ENCODE measurements around the gene CSRP3. TPM values are rescaled to one million over a fixed set of nuclear protein-coding genes. Genes with fewer than 3 reads are reported as not detected.

CSRP3 gene
- total RNA-seq, 2 experiments from 2014 or later = not detected

DNA sequence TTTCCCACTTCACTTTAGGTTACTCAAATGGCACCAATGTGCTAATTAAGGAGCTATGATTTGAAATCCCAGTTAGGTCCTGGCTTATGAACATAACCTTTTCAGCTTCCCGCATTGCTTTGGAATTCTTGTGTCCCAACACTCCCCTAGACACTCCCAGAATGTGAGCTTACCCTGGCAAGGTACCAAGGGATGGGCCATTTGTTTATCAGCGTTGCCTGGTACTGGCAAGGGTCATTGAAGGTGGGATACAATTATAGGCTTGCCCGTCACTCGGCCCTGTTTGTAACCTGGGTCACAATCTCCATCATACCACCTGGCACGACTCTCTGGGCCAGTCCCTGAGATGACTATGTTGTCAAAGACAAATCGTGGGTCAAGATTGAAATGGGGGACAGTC is 5.4 kb downstream of the CSRP3 start:
- no peak overlapping the region for H3K4me3 Mint-ChIP-seq
- no peaks in the 10 kb centered on the region for H3K4me1 Mint-ChIP-seq (ENCODE audit: low read depth)
- intact Hi-C loops (cut with DNase I, micrococcal nuclease) = no loop called here
- Histone ChIP-seq H3K36me3 (ENCODE audit: insufficient read depth, low read length) (no peaks in the 10 kb centered on the region), H3K27me3 (ENCODE audit: control insufficient read depth in 1 of 2, insufficient read depth in 2 of 2, low read length in 2 of 2) (no peaks in the 10 kb centered on the region), H3K27ac (ENCODE audit: low read depth in 1 of 2, low read length in 2 of 2) (no peak overlapping the region), H3K4me3 (ENCODE audit: low read length) (no peak overlapping the region), H3K9me3 (ENCODE audit: control insufficient read depth in 1 of 2, insufficient read depth in 1 of 2, low read length in 2 of 2) (no peaks in the 10 kb centered on the region), H3K4me1 (ENCODE audit: insufficient read depth, low read length) (no peaks in the 10 kb centered on the region)
- POLR2A ChIA-PET = no interaction called here
- no peaks in the 10 kb centered on the region for H3K36me3 Mint-ChIP-seq (ENCODE audit: low read depth)
- peaks cover 23% of the 10 kb centered on the region for H3K27me3 Mint-ChIP-seq
- TF ChIP-seq, protein P1, sequence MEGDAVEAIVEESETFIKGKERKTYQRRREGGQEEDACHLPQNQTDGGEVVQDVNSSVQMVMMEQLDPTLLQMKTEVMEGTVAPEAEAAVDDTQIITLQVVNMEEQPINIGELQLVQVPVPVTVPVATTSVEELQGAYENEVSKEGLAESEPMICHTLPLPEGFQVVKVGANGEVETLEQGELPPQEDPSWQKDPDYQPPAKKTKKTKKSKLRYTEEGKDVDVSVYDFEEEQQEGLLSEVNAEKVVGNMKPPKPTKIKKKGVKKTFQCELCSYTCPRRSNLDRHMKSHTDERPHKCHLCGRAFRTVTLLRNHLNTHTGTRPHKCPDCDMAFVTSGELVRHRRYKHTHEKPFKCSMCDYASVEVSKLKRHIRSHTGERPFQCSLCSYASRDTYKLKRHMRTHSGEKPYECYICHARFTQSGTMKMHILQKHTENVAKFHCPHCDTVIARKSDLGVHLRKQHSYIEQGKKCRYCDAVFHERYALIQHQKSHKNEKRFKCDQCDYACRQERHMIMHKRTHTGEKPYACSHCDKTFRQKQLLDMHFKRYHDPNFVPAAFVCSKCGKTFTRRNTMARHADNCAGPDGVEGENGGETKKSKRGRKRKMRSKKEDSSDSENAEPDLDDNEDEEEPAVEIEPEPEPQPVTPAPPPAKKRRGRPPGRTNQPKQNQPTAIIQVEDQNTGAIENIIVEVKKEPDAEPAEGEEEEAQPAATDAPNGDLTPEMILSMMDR (IDR thresholded peaks at IDR 0.05) = no peak
- no peak for DNase-seq
- H3K27ac Mint-ChIP-seq = no peak overlapping the region
- no peaks in the 10 kb centered on the region for H3K9me3 Mint-ChIP-seq
- CTCF ChIA-PET = no interaction called here
- ATAC-seq (ENCODE audit: poor library complexity) = no peak

DNA sequence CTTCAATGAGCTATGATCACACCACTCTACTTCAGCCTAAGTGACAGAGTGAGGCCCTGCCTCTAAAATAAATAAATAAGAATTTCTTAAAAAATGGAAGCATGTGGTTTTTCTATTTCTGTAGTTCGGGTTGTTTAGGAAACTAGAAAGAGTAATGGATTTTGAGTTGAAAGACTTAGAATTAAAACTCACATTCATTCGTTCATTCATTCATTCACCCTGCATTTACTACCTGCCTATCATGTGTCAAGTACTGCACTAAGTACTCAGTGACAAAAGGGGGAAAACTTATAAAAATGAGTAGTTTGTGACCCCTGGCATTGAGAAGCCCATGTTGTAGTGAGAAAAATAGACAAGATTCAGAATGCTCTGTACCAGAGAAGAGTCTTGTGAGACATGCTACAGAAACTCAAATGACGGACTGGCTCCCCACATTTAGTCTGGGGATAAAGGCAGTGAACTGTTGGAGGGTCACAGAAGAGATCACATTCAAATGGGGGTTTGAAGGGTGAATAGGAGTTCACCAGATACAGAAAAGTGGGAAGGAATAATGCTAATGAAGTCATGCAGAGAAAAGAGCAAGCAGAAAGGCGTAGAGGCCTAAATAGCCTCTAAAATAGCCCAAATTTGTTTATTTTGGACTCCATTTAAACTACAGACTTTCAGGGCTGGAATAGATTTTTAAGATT is 7.0 kb downstream of the CSRP3 start:
- Histone ChIP-seq H3K27me3 (ENCODE audit: control insufficient read depth in 1 of 2, insufficient read depth in 2 of 2, low read length in 2 of 2) (no peaks in the 10 kb centered on the region), H3K4me1 (ENCODE audit: insufficient read depth, low read length) (no peaks in the 10 kb centered on the region), H3K4me3 (ENCODE audit: low read length) (no peak overlapping the region), H3K36me3 (ENCODE audit: insufficient read depth, low read length) (no peaks in the 10 kb centered on the region), H3K9me3 (ENCODE audit: control insufficient read depth in 1 of 2, insufficient read depth in 1 of 2, low read length in 2 of 2) (no peaks in the 10 kb centered on the region), H3K27ac (ENCODE audit: low read depth in 1 of 2, low read length in 2 of 2) (no peak overlapping the region)
- ATAC-seq (ENCODE audit: poor library complexity) = no peak
- TF ChIP-seq, protein P1 (IDR thresholded peaks at IDR 0.05) = no peak
- H3K27me3 Mint-ChIP-seq = peaks cover 10% of the 10 kb centered on the region
- no peaks in the 10 kb centered on the region for H3K36me3 Mint-ChIP-seq (ENCODE audit: low read depth)
- no peak overlapping the region for H3K27ac Mint-ChIP-seq
- POLR2A ChIA-PET = no interaction called here
- H3K4me1 Mint-ChIP-seq (ENCODE audit: low read depth) = no peaks in the 10 kb centered on the region
- H3K4me3 Mint-ChIP-seq = no peak overlapping the region
- DNase-seq = no peak
- CTCF ChIA-PET = no interaction called here
- H3K9me3 Mint-ChIP-seq = no peaks in the 10 kb centered on the region
- intact Hi-C loops (cut with DNase I, micrococcal nuclease) = no loop called here

DNA sequence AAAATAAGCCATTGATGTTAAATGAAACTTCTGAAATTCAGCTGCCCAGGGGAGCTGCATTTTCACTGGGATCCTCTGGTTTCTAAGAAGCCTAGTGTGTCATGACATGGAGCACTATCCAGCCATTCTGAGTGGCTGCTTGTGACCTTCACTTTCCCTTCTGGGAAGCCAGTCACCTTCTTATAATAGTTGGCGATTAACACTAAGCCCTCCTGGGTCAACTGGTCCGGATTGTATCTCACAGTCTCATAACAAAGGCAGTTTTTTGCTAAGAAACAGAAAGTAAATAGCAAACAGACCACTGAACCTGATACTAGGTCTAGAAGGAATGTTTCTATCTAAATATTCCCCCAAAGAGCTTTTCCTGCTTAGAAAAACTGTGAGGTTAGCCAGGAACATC is 7.9 kb downstream of the CSRP3 start:
- no peak overlapping the region for H3K4me3 Mint-ChIP-seq
- no peaks in the 10 kb centered on the region for H3K9me3 Mint-ChIP-seq
- no peaks in the 10 kb centered on the region for H3K36me3 Mint-ChIP-seq (ENCODE audit: low read depth)
- TF ChIP-seq, protein P1 (IDR thresholded peaks at IDR 0.05) = no peak
- DNase-seq = no peak
- POLR2A ChIA-PET = no interaction called here
- no peak overlapping the region for H3K27ac Mint-ChIP-seq
- Histone ChIP-seq H3K4me1 (ENCODE audit: insufficient read depth, low read length) (no peaks in the 10 kb centered on the region), H3K27me3 (ENCODE audit: control insufficient read depth in 1 of 2, insufficient read depth in 2 of 2, low read length in 2 of 2) (no peaks in the 10 kb centered on the region), H3K36me3 (ENCODE audit: insufficient read depth, low read length) (no peaks in the 10 kb centered on the region), H3K4me3 (ENCODE audit: low read length) (no peak overlapping the region), H3K27ac (ENCODE audit: low read depth in 1 of 2, low read length in 2 of 2) (no peak overlapping the region), H3K9me3 (ENCODE audit: control insufficient read depth in 1 of 2, insufficient read depth in 1 of 2, low read length in 2 of 2) (no peaks in the 10 kb centered on the region)
- H3K27me3 Mint-ChIP-seq = peaks cover 2% of the 10 kb centered on the region
- CTCF ChIA-PET = no interaction called here
- no peaks in the 10 kb centered on the region for H3K4me1 Mint-ChIP-seq (ENCODE audit: low read depth)
- intact Hi-C loops (cut with DNase I, micrococcal nuclease) = no loop called here
- ATAC-seq (ENCODE audit: poor library complexity) = no peak
